Fibroblast of the aortic adventitia (primary cell): ENCODE measurements around the gene PHKA1. TPM values are rescaled to one million over a fixed set of nuclear protein-coding genes. Genes with fewer than 3 reads are reported as not detected.

ENCODE experiments used
- DNase-seq: peaks from one replicate; pipeline ENCODE4 v3.0.0-alpha.2; 2010; ENCODE audit warnings: low read depth
- H3K4me3 ChIP-seq: 2 replicates; pipeline ENCODE4 v1.5.1; 2011; ENCODE audit warnings: low read depth, mild to moderate bottlenecking, control low read depth, low read length, moderate library complexity
- total RNA-seq: library from RNA; depleted of rRNA; stranded (reverse); fragments of >200 nt; gene quantifications from 2 replicates; pipeline ENCODE4 v1.2.3, GENCODE V29; 2012; ENCODE audit warnings: low replicate concordance
- TF ChIP-seq, protein P1 (sequence below): IDR thresholded peaks from 2 replicates; pipeline ENCODE4 v1.5.1; 2011; ENCODE audit warnings: mild to moderate bottlenecking, low read length, control low read depth, inconsistent platforms; ENCODE audit not compliant: insufficient read depth

Gene PHKA1
- total RNA-seq, 1 donor: 3.5 TPM

GRCh38 chrX:72634331-72634730 is 79.8 kb downstream of the PHKA1 start:
- DNase-seq: peak; percentile 9
- TF ChIP-seq, protein P1, sequence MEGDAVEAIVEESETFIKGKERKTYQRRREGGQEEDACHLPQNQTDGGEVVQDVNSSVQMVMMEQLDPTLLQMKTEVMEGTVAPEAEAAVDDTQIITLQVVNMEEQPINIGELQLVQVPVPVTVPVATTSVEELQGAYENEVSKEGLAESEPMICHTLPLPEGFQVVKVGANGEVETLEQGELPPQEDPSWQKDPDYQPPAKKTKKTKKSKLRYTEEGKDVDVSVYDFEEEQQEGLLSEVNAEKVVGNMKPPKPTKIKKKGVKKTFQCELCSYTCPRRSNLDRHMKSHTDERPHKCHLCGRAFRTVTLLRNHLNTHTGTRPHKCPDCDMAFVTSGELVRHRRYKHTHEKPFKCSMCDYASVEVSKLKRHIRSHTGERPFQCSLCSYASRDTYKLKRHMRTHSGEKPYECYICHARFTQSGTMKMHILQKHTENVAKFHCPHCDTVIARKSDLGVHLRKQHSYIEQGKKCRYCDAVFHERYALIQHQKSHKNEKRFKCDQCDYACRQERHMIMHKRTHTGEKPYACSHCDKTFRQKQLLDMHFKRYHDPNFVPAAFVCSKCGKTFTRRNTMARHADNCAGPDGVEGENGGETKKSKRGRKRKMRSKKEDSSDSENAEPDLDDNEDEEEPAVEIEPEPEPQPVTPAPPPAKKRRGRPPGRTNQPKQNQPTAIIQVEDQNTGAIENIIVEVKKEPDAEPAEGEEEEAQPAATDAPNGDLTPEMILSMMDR: no peak
- H3K4me3 ChIP-seq: no peak overlapping the region

GRCh38 chrX:72630185-72630584 is 83.9 kb downstream of the PHKA1 start:
- TF ChIP-seq, protein P1: no peak
- DNase-seq: no peak
- no peak overlapping the region for H3K4me3 ChIP-seq

DNA sequence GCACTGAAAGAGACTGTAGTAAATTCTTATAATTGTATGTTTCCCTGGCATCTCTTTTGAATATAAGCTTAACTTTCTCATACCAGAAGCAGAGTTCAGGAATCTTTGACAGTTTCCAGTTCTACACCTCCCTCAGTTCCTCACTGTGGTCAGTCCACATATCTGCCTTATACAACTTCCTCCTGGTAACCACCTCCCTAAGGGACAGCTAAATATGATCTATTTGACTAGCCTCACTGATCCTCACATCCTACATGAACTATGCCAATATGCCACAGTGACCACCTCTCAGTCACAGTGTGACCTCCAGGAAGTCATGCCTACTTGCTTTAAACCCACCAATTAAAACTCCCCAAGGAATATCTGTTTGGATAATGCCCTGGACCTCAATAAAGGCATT is 89.9 kb downstream of the PHKA1 start:
- no peak overlapping the region for H3K4me3 ChIP-seq
- TF ChIP-seq, protein P1: no peak
- DNase-seq: no peak

- peak; percentile 59 for DNase-seq
Measured at GRCh38 chrX:72621625-72622485, 92.3 kb downstream of the PHKA1 start.

DNA sequence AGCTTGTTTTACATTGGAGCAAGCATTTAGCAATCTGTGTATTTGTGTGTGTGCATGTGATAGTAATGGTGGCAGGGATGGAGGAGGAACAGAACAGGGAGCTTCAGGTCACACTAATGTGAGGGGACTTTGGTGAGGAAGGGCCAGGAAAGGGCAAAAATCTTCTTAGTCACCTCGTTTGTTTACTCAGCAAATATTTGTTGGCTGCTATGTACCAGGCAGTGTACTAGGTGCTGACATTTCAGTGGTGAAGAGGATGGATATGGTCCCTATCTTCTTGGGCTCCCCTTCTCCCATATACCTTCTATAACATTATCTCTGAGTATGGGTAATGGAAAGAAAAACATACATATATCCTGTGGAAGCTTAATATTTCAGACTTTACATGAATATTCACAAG is 92.9 kb downstream of the PHKA1 start:
- H3K4me3 ChIP-seq: no peak overlapping the region
- TF ChIP-seq, protein P1: no peak
- no peak for DNase-seq

More at GRCh38 chrX:72621625-72622485, 92.3 kb downstream of the PHKA1 start:
- TF ChIP-seq, protein P1: no peak
- no peak overlapping the region for H3K4me3 ChIP-seq

GRCh38 chrX:72620550-72621145 is 93.5 kb downstream of the PHKA1 start:
- no peak overlapping the region for H3K4me3 ChIP-seq
- TF ChIP-seq, protein P1: no peak
- peak; percentile 75 for DNase-seq
